Measurements from ENCODE around the gene MS4A1.

Gene MS4A1

DNA sequence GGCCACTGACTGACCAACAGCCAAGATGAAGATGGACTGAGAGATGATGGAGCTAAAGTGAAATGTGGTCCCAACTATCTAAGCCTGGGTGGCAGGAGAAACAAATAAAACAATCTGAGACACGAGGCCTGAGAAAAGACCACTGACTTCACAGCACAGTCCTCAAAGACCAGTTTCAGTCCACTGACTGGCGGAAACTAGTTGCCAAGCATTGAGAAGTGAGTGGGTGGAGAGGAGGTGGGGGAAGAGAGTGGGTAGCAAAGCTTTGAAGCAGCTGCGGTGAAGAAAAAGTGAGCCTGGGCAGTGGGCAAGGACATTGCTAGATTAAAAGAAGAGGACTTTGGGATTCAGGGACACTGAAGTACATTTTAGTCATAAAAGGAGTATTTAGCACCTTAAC is 1.9 kb downstream of the MS4A1 start:
- peak overlapping the region in 1 of 2 donors; percentile 46 for H3K4me3 ChIP-seq (ENCODE audit: low read length in 2 of 2)
- no peaks in the 10 kb centered on the region for H3K27me3 ChIP-seq (ENCODE audit: control insufficient read depth in 2 of 2, insufficient read depth in 2 of 2, low read length in 2 of 2)
- H3K36me3 ChIP-seq (ENCODE audit: control insufficient read depth in 2 of 2, insufficient read depth in 2 of 2, low read length in 2 of 2), result no peaks in the 10 kb centered on the region
- no peak overlapping the region for H3K27ac ChIP-seq (ENCODE audit: low read depth in 2 of 2, low read length in 2 of 2)
- H3K9ac ChIP-seq (ENCODE audit: low read depth in 1 of 2, low read length in 2 of 2), result no peak overlapping the region
- H3K9me3 ChIP-seq (ENCODE audit: control insufficient read depth in 2 of 2, low read length in 2 of 2), result no peaks in the 10 kb centered on the region
- no peaks in the 10 kb centered on the region for H3K4me1 ChIP-seq (ENCODE audit: control insufficient read depth in 2 of 2, insufficient read depth in 2 of 2, low read length in 2 of 2)

- no peaks in the 10 kb centered on the region for H3K4me1 ChIP-seq (ENCODE audit: control insufficient read depth in 2 of 2, insufficient read depth in 2 of 2, low read length in 2 of 2)
- no peaks in the 10 kb centered on the region for H3K9me3 ChIP-seq (ENCODE audit: control insufficient read depth in 2 of 2, low read length in 2 of 2)
- H3K9ac ChIP-seq (ENCODE audit: low read depth in 1 of 2, low read length in 2 of 2), result no peak overlapping the region
- no peak overlapping the region for H3K27ac ChIP-seq (ENCODE audit: low read depth in 2 of 2, low read length in 2 of 2)
- H3K27me3 ChIP-seq (ENCODE audit: control insufficient read depth in 2 of 2, insufficient read depth in 2 of 2, low read length in 2 of 2), result no peaks in the 10 kb centered on the region
- H3K36me3 ChIP-seq (ENCODE audit: control insufficient read depth in 2 of 2, insufficient read depth in 2 of 2, low read length in 2 of 2), result no peaks in the 10 kb centered on the region
- H3K4me3 ChIP-seq (ENCODE audit: low read length in 2 of 2), result no peak overlapping the region
Observed at GRCh38 chr11:60459345-60459744, 3.7 kb downstream of the MS4A1 start.

DNA sequence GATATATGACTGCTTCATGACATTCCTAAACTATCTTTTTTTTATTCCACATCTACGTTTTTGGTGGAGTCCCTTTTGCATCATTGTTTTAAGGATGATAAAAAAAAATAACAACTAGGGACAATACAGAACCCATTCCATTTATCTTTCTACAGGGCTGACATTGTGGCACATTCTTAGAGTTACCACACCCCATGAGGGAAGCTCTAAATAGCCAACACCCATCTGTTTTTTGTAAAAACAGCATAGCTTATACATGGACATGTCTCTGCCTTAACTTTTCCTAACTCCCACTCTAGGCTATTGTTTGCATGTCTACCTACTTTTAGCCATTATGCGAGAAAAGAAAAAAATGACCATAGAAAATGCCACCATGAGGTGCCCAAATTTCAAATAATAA is 13.2 kb downstream of the MS4A1 start:
- no peaks in the 10 kb centered on the region for H3K9me3 ChIP-seq (ENCODE audit: control insufficient read depth in 2 of 2, low read length in 2 of 2)
- H3K4me3 ChIP-seq (ENCODE audit: low read length in 2 of 2), result no peak overlapping the region
- no peaks in the 10 kb centered on the region for H3K27me3 ChIP-seq (ENCODE audit: control insufficient read depth in 2 of 2, insufficient read depth in 2 of 2, low read length in 2 of 2)
- no peak overlapping the region for H3K9ac ChIP-seq (ENCODE audit: low read depth in 1 of 2, low read length in 2 of 2)
- no peaks in the 10 kb centered on the region for H3K4me1 ChIP-seq (ENCODE audit: control insufficient read depth in 2 of 2, insufficient read depth in 2 of 2, low read length in 2 of 2)
- no peaks in the 10 kb centered on the region for H3K36me3 ChIP-seq (ENCODE audit: control insufficient read depth in 2 of 2, insufficient read depth in 2 of 2, low read length in 2 of 2)
- no peak overlapping the region for H3K27ac ChIP-seq (ENCODE audit: low read depth in 2 of 2, low read length in 2 of 2)

GRCh38 chr11:60469723-60470122 is 14.1 kb downstream of the MS4A1 start:
- no peak overlapping the region for H3K9ac ChIP-seq (ENCODE audit: low read depth in 1 of 2, low read length in 2 of 2)
- H3K27me3 ChIP-seq (ENCODE audit: control insufficient read depth in 2 of 2, insufficient read depth in 2 of 2, low read length in 2 of 2), result no peaks in the 10 kb centered on the region
- no peaks in the 10 kb centered on the region for H3K36me3 ChIP-seq (ENCODE audit: control insufficient read depth in 2 of 2, insufficient read depth in 2 of 2, low read length in 2 of 2)
- H3K27ac ChIP-seq (ENCODE audit: low read depth in 2 of 2, low read length in 2 of 2), result no peak overlapping the region
- no peaks in the 10 kb centered on the region for H3K4me1 ChIP-seq (ENCODE audit: control insufficient read depth in 2 of 2, insufficient read depth in 2 of 2, low read length in 2 of 2)
- no peak overlapping the region for H3K4me3 ChIP-seq (ENCODE audit: low read length in 2 of 2)
- H3K9me3 ChIP-seq (ENCODE audit: control insufficient read depth in 2 of 2, low read length in 2 of 2), result no peaks in the 10 kb centered on the region

DNA sequence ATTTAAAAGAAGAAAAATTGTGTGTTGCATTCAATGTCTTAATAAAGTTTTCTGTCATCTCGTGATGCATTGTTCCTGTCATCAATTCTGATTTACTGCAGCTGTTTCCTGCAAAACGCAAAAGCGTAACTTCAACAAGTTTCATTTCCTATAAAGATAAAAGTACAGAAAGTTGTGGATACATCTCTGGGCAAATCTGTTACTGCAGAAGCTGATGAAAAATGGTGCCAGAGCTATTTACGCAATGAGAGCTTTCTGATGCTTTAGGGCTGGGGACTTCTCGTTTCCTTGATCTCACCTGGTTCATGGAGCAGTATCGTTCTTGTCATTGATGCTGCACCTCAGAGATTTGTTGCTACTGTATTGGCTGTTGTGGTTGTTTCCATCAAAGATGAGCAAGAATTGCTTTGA is 21.4 kb downstream of the MS4A1 start:
- no peaks in the 10 kb centered on the region for H3K36me3 ChIP-seq (ENCODE audit: control insufficient read depth in 2 of 2, insufficient read depth in 2 of 2, low read length in 2 of 2)
- H3K9ac ChIP-seq (ENCODE audit: low read depth in 1 of 2, low read length in 2 of 2), result no peak overlapping the region
- no peak overlapping the region for H3K4me3 ChIP-seq (ENCODE audit: low read length in 2 of 2)
- no peaks in the 10 kb centered on the region for H3K9me3 ChIP-seq (ENCODE audit: control insufficient read depth in 2 of 2, low read length in 2 of 2)
- peak overlapping the region in 1 of 2 donors; percentile 9 for H3K27ac ChIP-seq (ENCODE audit: low read depth in 2 of 2, low read length in 2 of 2)
- H3K4me1 ChIP-seq (ENCODE audit: control insufficient read depth in 2 of 2, insufficient read depth in 2 of 2, low read length in 2 of 2), result no peaks in the 10 kb centered on the region
- no peaks in the 10 kb centered on the region for H3K27me3 ChIP-seq (ENCODE audit: control insufficient read depth in 2 of 2, insufficient read depth in 2 of 2, low read length in 2 of 2)

DNA sequence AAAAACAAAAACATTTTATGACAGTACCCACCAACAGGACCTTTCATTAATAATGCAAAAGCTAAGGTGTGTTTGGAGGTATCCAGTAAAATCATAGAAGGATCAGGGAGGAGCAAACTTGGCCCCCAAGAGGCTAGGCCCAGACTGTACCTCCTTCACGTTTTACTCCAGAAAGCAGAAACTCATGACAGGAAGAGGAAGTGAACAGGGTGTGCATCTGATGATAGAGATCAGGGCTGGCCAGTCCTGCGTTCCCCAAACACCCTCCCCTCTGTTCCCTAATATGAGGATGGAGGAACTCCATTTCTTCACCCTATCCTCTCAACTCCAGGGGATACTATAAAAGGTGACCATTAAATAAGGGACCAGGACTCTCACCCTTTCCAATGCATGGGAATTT is 26.7 kb downstream of the MS4A1 start:
- no peak overlapping the region for H3K27ac ChIP-seq (ENCODE audit: low read depth in 2 of 2, low read length in 2 of 2)

DNA sequence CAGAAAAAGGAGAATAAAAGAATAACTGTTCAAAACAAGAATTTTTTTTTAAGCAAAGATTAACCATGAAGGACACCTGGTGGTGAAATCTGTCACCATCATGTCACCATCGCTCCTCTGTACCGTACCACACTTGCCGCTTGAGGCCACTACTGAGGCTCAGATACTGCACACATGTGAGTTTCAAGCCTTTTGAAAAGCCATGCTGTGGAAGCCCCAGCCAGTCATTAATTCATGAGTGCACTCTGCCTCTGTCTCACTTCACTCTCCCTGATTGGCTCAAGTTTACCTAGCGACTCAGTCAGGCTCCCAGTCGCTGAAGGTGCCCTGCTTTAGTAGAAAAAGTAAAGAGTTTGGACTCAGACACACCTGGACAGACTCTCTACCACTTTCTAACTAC is 30.3 kb downstream of the MS4A1 start:
- Histone ChIP-seq H3K9ac (ENCODE audit: low read depth in 1 of 2, low read length in 2 of 2) (no peak overlapping the region), H3K27me3 (ENCODE audit: control insufficient read depth in 2 of 2, insufficient read depth in 2 of 2, low read length in 2 of 2) (no peaks in the 10 kb centered on the region), H3K27ac (ENCODE audit: low read depth in 2 of 2, low read length in 2 of 2) (no peak overlapping the region), H3K4me1 (ENCODE audit: control insufficient read depth in 2 of 2, insufficient read depth in 2 of 2, low read length in 2 of 2) (no peaks in the 10 kb centered on the region), H3K4me3 (ENCODE audit: low read length in 2 of 2) (no peak overlapping the region), H3K9me3 (ENCODE audit: control insufficient read depth in 2 of 2, low read length in 2 of 2) (no peaks in the 10 kb centered on the region), H3K36me3 (ENCODE audit: control insufficient read depth in 2 of 2, insufficient read depth in 2 of 2, low read length in 2 of 2) (no peaks in the 10 kb centered on the region)

More for the DNA sequence above, 26.7 kb downstream of the MS4A1 start:
- no peak overlapping the region for H3K9ac ChIP-seq (ENCODE audit: low read depth in 1 of 2, low read length in 2 of 2)
- no peak overlapping the region for H3K4me3 ChIP-seq (ENCODE audit: low read length in 2 of 2)
- no peaks in the 10 kb centered on the region for H3K9me3 ChIP-seq (ENCODE audit: control insufficient read depth in 2 of 2, low read length in 2 of 2)
- H3K36me3 ChIP-seq (ENCODE audit: control insufficient read depth in 2 of 2, insufficient read depth in 2 of 2, low read length in 2 of 2), result no peaks in the 10 kb centered on the region
- no peaks in the 10 kb centered on the region for H3K4me1 ChIP-seq (ENCODE audit: control insufficient read depth in 2 of 2, insufficient read depth in 2 of 2, low read length in 2 of 2)
- no peaks in the 10 kb centered on the region for H3K27me3 ChIP-seq (ENCODE audit: control insufficient read depth in 2 of 2, insufficient read depth in 2 of 2, low read length in 2 of 2)

- Histone ChIP-seq H3K9ac (ENCODE audit: low read depth in 1 of 2, low read length in 2 of 2) (peak within 1 kb of the TSS; percentile 9 to 32), H3K4me1 (ENCODE audit: control insufficient read depth in 2 of 2, insufficient read depth in 2 of 2, low read length in 2 of 2) (no peaks in the 10 kb centered on the region), H3K9me3 (ENCODE audit: control insufficient read depth in 2 of 2, low read length in 2 of 2) (no peaks in the 10 kb centered on the region), H3K36me3 (ENCODE audit: control insufficient read depth in 2 of 2, insufficient read depth in 2 of 2, low read length in 2 of 2) (no peaks in the 10 kb centered on the region), H3K4me3 (ENCODE audit: low read length in 2 of 2) (peak within 1 kb of the TSS; percentile 62 to 63), H3K27ac (ENCODE audit: low read depth in 2 of 2, low read length in 2 of 2) (peak within 1 kb of the TSS; percentile 58 to 59), H3K27me3 (ENCODE audit: control insufficient read depth in 2 of 2, insufficient read depth in 2 of 2, low read length in 2 of 2) (no peaks in the 10 kb centered on the region)
Observed at GRCh38 chr11:60492488-60493009, 36.9 kb downstream of the MS4A1 start, which contains the start of gene MS4A12. Gene MS4A12 (plus strand): TSS chr11:60492778. CDS start chr11:60497319, 4,541 bp downstream.

DNA sequence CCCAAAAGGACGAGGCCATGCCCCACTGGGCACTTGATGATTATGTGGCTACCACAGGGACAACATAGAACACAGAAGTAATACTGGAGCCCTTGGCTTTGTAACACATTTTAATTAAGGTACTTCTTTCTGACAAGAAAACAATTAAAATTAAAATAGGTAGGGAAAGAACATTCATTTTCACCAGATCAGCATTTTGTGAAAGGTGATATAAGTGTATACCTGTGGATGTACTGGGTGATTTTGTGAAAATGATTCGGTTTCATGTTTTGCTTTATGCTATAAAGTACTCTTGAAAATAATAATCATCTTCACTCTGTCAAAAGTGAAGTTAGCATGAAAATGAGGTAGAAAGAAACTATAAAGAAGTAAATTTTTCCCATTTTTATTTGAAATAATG is 37.8 kb downstream of the MS4A1 start:
- Histone ChIP-seq H3K4me1 (ENCODE audit: control insufficient read depth in 2 of 2, insufficient read depth in 2 of 2, low read length in 2 of 2) (peaks cover under 1 to 7% of the 10 kb centered on the region in 2 donors), H3K9me3 (ENCODE audit: control insufficient read depth in 2 of 2, low read length in 2 of 2) (no peaks in the 10 kb centered on the region), H3K4me3 (ENCODE audit: low read length in 2 of 2) (peak overlapping the region; percentile 1 to 62), H3K9ac (ENCODE audit: low read depth in 1 of 2, low read length in 2 of 2) (peak overlapping the region in 1 of 2 donors; percentile 32), H3K36me3 (ENCODE audit: control insufficient read depth in 2 of 2, insufficient read depth in 2 of 2, low read length in 2 of 2) (no peaks in the 10 kb centered on the region), H3K27ac (ENCODE audit: low read depth in 2 of 2, low read length in 2 of 2) (peak overlapping the region in 1 of 2 donors; percentile 59), H3K27me3 (ENCODE audit: control insufficient read depth in 2 of 2, insufficient read depth in 2 of 2, low read length in 2 of 2) (no peaks in the 10 kb centered on the region)

DNA sequence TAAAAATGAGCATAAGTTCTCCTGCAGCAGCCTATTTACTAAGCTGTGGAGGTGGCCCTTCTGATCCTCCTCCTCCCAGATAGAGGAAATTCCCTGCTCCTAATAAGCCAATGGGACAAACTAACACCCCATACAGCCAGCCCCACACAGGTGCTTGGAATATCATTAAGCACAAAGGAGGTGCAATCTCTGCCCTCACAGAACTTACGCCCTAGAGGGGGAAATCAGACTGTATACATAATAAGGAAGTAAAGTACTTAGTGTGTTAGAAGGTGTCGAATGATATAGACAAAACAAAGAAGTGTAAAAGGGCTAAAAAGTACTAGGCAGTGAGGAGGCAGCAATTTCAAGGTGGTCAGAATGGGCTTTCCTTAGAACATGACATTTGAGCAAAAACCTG is 42.8 kb downstream of the MS4A1 start:
- Histone ChIP-seq H3K4me1 (ENCODE audit: control insufficient read depth in 2 of 2, insufficient read depth in 2 of 2, low read length in 2 of 2) (peaks cover 18 to 40% of the 10 kb centered on the region in 2 donors), H3K36me3 (ENCODE audit: control insufficient read depth in 2 of 2, insufficient read depth in 2 of 2, low read length in 2 of 2) (no peaks in the 10 kb centered on the region), H3K27ac (ENCODE audit: low read depth in 2 of 2, low read length in 2 of 2) (peak overlapping the region; percentile 77 to 78), H3K9ac (ENCODE audit: low read depth in 1 of 2, low read length in 2 of 2) (no peak overlapping the region), H3K4me3 (ENCODE audit: low read length in 2 of 2) (peak overlapping the region in 1 of 2 donors; percentile 48), H3K9me3 (ENCODE audit: control insufficient read depth in 2 of 2, low read length in 2 of 2) (no peaks in the 10 kb centered on the region), H3K27me3 (ENCODE audit: control insufficient read depth in 2 of 2, insufficient read depth in 2 of 2, low read length in 2 of 2) (no peaks in the 10 kb centered on the region)

Measured in mucosa of rectum (tissue), 2 donors.